RPMI7951 (cell line): Measurements from ENCODE around the gene SPDEF. TPM values are rescaled to one million over a fixed set of nuclear protein-coding genes. Genes with fewer than 3 reads are reported as not detected.

ENCODE experiments used
- DNase-seq: peaks from one replicate; pipeline ENCODE4 v3.0.0-alpha.2; 2012; ENCODE audit warnings: low read depth
- total RNA-seq: library from RNA; depleted of rRNA; stranded (reverse); fragments of >200 nt; shearing (Covaris generic); gene quantifications from 2 replicates; pipeline ENCODE4 v1.2.3, GENCODE V29; 2014

The SPDEF gene
- total RNA-seq, 1 experiment from 2014 or later = 0.24 TPM

- no peak for DNase-seq
Observed at GRCh38 chr6:34583861-34584604, 27.9 kb upstream of the SPDEF start.

- DNase-seq = no peak
Observed at GRCh38 chr6:34583461-34583860, 27.3 kb upstream of the SPDEF start.

DNA sequence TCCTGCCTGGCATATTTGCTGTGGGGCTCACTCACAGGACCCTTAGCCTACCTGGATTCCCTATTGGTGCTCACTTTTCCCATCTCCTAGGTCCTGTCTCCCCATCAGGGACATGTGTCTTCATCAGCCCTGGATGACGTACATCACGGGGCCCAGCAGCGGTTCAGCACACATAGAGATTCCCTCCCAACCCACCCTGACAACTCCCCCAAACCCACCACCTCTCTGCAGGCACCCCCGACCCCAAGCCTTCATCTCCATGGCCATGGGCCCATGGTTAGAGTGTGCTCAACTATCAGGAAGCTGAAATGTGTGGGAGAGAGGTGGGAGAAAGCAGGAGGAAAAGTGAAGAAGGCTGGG is 25.4 kb upstream of the SPDEF start:
- DNase-seq = no peak

DNA sequence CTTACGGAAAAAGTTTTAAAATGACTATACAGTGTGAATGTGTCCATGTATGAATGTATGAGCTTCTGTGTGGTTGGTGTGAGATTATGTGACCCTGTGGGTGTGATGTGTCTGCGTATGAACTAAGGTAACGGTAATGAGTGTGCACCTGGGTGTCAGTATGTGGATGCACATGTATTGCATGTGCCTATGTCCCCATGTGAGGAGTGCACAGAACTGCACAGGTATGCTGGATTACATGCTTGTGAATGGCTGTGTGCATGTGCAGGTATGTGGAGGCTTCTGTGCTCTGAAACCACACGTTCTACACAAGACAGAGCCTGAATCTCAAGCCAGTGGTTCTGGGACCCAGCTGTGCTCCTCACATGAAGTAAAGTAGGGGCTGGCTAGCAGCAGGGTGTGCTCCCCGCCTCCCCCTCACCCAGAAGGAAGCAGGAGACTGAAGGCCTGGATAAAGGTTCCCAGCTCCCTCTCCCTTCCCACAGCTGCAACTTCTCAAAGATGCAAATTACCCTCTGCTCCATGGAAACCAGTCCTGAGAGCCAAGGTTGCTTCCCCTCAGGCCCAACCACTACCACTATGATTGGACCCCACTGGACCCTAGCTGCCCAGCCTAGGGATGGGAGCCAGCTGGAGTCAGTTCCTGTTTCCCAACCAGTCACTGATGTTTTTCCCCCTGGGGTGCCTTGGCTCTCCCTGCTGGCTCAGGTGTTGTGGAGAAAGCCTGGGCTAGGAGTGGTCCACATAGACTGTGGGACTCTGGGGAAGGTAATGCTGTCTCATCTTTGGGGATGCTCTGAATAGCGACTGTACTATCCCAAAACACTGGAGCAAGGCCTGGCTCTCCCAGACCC is 24.8 kb upstream of the SPDEF start:
- peak; percentile 28 for DNase-seq

GRCh38 chr6:34578445-34579262 is 22.5 kb upstream of the SPDEF start:
- DNase-seq = no peak

DNA sequence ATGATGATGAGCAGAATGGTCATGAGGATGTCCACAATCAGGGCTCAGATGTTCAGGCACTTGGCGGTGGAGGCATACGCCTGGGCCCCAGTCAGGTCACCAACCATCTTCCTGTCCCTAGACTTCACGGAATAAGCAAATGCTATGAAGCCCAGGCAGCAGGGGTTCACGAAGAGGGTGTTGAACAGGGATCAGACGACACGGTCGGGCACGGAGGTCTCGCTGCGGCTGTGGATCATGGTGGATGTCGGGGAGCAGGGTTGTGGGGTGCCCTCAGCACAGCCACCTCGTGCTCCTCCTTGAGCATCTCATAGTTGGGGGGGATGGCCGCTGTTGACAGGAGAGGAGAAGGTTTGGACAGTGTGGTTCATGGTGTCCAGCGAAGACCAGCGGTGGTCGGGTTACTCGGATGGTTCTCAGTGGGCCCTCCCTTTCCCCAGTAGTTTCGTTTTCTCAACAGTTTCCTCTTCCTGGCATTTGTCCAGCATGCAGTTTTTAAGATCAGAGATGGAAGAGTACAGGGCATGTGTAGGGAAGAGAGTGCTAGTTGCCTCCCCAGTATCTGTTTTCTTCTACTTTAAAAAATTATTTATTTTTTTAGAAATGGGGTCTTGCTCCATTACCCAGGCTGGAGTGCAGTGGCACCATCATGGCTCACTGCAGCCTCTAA is 20.3 kb upstream of the SPDEF start:
- peak; percentile 18 for DNase-seq

GRCh38 chr6:34575326-34575725 is 19.2 kb upstream of the SPDEF start:
- no peak for DNase-seq

DNA sequence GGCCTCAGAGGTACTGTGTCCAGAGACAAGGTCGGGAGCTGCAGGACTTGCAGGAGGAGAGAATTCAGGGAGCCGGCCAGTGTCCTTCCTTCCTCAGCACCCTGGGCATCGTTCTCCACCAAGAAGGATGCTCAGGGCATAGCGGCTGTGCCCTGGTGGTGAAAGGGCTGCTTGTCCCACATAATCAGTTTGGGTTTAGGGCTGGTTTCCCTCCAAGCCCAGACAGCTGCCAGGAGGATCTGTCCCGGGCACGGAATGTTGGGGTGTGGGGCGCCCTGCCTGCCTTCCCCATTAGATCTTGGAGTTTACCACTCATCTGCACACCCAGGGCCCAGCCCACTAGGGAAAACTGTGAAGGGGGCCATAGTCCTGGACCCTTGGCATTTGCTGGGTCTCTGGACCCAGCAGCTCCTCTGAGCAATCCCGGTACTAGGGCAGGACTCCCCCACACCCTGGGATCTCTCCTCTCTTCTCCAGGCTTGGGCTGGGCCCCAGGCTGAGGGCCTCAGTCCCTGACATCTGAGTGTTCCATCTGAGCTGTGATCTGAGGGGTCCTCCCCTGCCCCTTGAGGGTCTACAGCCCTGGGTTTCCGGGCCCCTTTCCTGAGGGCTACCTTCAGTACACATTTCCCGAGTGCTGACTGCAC is 18.6 kb upstream of the SPDEF start:
- no peak for DNase-seq

DNA sequence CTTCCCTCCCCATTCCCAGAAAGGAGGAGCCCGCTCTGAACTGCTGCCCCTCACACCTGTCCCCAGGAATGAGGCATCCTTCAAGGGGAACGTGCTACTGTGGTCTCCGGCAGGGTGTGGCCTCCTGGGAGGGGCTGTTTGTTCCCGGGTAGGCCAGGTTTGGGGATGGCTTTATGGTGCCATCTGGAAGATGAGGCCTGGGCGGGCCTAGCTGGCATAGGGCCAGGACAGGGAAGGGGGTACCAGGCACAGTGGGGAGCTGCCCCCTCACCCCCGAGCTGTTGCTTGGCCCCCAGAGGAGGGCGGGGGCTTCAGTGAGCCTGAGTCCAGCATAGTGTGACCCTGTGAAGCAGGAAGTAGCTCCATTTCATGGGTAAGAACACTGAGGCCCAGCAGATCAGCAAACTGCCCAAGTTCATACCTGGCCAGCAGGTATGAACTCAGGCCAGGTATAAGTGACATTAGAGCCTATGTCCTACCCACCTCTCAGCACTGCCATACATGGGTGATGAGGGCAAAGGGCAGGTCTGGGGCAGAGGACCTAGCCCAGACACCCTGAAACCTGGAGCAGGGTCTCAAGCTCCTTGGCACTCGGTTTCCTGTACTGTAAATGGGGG is 17.5 kb upstream of the SPDEF start:
- DNase-seq = no peak

GRCh38 chr6:34572585-34572984 is 16.5 kb upstream of the SPDEF start:
- DNase-seq = no peak

DNA sequence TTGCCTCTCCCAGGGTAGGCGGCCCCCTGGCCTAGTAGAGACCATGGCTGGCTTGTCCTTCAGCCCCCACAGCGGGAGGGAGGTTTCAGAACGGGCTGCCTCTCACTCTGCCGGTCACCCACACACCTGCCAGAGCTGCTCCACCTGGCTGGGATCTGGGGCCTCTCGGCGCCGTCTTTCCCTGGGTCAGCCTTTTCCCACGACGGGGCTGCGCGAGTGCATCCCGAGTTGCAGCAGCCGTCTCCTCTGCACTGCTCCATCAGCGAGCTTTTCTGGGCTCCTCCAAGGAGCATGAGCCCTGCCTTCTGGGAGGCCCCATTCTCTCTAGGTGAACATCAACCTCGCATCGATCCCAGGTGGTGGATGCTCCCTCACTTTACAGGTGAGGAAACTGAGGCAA is 15.9 kb upstream of the SPDEF start:
- DNase-seq = no peak

GRCh38 chr6:34571388-34571787 is 15.3 kb upstream of the SPDEF start:
- no peak for DNase-seq

- no peak for DNase-seq
Observed at GRCh38 chr6:34570066-34570833, 14.1 kb upstream of the SPDEF start.

DNA sequence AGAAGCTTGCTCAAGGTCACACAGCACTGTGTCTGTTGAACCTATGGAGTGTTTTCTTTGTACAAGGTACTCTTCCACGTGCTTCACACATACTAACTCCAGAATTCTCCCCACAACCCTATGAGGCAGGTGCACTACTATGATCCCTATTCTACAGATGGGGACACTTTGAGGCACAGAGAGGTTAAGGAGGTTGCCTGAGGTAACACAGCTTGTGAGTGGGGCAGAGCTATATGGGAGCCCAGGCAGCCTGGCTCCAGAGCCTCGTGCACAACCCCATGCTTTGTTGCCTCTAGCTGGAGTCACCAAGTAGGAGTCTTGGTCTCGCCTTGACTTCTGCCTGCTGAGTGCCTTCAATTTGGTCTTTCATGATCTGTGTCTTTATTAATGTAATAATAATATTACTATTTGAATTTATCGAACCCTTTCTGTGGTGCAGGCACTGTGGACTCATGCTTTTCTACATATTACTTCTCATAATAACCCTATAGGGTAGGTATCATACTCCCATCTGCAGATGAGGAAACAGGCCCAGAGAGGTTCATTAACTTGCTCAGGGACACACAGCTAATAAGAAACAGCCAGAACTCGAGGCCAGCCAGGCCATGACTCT is 13.3 kb upstream of the SPDEF start:
- DNase-seq = no peak

- no peak for DNase-seq
Observed at GRCh38 chr6:34568341-34569201, 12.4 kb upstream of the SPDEF start.

- no peak for DNase-seq
Observed at GRCh38 chr6:34566830-34567546, 10.9 kb upstream of the SPDEF start.

- no peak for DNase-seq
Observed at GRCh38 chr6:34565722-34566137, 9.6 kb upstream of the SPDEF start.

DNA sequence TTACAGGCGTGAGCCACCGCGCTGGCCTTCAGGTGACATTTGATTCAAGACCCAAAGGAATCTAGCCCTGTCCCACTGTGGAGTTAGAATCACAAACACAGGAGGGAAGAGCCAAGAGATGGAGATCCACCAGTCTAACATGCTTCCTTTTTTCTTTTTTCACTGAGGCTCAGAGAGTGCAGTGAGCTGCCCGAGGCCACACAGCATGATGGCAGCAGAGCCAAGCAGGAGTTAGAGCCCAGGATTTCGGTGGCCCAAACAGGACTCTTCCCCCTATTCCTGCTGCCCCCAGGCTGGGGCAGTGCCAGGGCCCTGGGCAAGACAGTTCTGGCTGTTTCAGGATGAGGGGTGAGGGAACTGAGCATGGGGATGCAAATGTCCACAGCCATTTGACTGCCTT is 8.1 kb upstream of the SPDEF start:
- DNase-seq = no peak
